Ishikawa (cell line): ENCODE results near the gene GDF2.

Experiments used
- CEBPB ChIP-seq: IDR thresholded peaks from 2 replicates; pipeline ENCODE4 v1.6.1; 2012
- CREB1 ChIP-seq: IDR thresholded peaks from 2 replicates; pipeline ENCODE4 v1.6.1; 2012; ENCODE audit warnings: low read depth
- EGR1 ChIP-seq: IDR thresholded peaks from 2 replicates; pipeline ENCODE4 v1.6.1; 2012
- EP300 ChIP-seq: IDR thresholded peaks from 2 replicates; pipeline ENCODE4 v1.6.1; 2012; ENCODE audit warnings: borderline replicate concordance
- FOXM1 ChIP-seq: IDR thresholded peaks from 2 replicates; pipeline ENCODE4 v1.6.1; 2012; ENCODE audit warnings: low read depth, borderline replicate concordance
- NFIC ChIP-seq: IDR thresholded peaks from 2 replicates; pipeline ENCODE4 v1.6.1; 2012
- RAD21 ChIP-seq: IDR thresholded peaks from 2 replicates; pipeline ENCODE4 v1.6.1; 2012; ENCODE audit warnings: low read depth
- TAF1 ChIP-seq: IDR thresholded peaks from 2 replicates; pipeline ENCODE4 v1.6.1; 2012; ENCODE audit warnings: low read depth, mild to moderate bottlenecking
- TCF12 ChIP-seq: IDR thresholded peaks from 2 replicates; pipeline ENCODE4 v1.6.1; 2012; ENCODE audit warnings: low read depth
- TEAD4 ChIP-seq: IDR thresholded peaks from 2 replicates; pipeline ENCODE4 v1.6.1; 2012
- YY1 ChIP-seq: IDR thresholded peaks from 2 replicates; pipeline ENCODE4 v1.6.1; 2012; ENCODE audit warnings: low read depth
- ZBTB7A ChIP-seq: IDR thresholded peaks from 2 replicates; pipeline ENCODE4 v1.6.1; 2012; ENCODE audit warnings: low read depth
- TF ChIP-seq, protein P1 (sequence below): IDR thresholded peaks from 2 replicates; pipeline ENCODE4 v1.6.1; 2012
- TF ChIP-seq, protein P2 (sequence below): IDR thresholded peaks from 2 replicates; pipeline ENCODE4 v1.6.1; 2012
- TF ChIP-seq, protein P3 (sequence below): IDR thresholded peaks from 2 replicates; pipeline ENCODE4 v1.6.1; 2012; ENCODE audit warnings: low read depth, mild to moderate bottlenecking

GDF2 gene

DNA sequence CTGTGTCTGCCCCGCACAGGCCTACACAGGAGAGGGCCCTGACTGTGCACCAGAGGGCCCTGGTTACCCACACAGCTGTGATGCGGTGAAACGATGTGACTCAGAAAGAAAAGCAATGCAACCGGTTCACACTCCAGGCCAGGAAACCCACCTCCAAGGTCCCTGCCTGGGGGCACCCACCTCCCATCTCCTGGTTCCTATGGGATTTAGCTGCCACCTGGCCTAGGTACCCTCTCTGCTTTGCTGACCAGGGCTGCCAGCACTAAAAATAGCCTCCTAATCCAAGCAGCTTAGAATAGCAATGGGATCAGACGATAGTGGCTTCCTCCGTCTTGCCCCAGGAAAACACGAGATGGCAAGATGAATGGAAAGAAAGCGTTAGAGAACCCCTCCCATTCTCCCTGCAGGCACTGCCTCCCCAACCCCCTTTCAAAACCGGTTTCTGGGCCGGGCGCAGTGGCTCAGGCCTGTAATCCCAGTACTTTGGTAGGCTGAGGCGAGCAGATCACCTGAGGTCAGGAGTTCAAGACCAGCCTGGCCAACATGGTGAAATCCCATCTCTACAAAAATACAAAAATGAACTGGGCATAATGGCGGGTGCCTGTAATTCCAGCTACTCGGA is 38.3 kb downstream of the GDF2 start:
- TF ChIP-seq FOXM1 (no peak), RAD21 (no peak), CEBPB (no peak), TEAD4 (no peak), EP300 (no peak), EGR1 (no peak), TAF1 (no peak), ZBTB7A (no peak), TCF12 (no peak), YY1 (no peak), CREB1 (no peak), NFIC (no peak)
- TF ChIP-seq, protein P1, sequence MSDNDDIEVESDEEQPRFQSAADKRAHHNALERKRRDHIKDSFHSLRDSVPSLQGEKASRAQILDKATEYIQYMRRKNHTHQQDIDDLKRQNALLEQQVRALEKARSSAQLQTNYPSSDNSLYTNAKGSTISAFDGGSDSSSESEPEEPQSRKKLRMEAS: no peak
- TF ChIP-seq, protein P2, sequence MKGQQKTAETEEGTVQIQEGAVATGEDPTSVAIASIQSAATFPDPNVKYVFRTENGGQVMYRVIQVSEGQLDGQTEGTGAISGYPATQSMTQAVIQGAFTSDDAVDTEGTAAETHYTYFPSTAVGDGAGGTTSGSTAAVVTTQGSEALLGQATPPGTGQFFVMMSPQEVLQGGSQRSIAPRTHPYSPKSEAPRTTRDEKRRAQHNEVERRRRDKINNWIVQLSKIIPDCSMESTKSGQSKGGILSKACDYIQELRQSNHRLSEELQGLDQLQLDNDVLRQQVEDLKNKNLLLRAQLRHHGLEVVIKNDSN: no peak
- TF ChIP-seq, protein P3, sequence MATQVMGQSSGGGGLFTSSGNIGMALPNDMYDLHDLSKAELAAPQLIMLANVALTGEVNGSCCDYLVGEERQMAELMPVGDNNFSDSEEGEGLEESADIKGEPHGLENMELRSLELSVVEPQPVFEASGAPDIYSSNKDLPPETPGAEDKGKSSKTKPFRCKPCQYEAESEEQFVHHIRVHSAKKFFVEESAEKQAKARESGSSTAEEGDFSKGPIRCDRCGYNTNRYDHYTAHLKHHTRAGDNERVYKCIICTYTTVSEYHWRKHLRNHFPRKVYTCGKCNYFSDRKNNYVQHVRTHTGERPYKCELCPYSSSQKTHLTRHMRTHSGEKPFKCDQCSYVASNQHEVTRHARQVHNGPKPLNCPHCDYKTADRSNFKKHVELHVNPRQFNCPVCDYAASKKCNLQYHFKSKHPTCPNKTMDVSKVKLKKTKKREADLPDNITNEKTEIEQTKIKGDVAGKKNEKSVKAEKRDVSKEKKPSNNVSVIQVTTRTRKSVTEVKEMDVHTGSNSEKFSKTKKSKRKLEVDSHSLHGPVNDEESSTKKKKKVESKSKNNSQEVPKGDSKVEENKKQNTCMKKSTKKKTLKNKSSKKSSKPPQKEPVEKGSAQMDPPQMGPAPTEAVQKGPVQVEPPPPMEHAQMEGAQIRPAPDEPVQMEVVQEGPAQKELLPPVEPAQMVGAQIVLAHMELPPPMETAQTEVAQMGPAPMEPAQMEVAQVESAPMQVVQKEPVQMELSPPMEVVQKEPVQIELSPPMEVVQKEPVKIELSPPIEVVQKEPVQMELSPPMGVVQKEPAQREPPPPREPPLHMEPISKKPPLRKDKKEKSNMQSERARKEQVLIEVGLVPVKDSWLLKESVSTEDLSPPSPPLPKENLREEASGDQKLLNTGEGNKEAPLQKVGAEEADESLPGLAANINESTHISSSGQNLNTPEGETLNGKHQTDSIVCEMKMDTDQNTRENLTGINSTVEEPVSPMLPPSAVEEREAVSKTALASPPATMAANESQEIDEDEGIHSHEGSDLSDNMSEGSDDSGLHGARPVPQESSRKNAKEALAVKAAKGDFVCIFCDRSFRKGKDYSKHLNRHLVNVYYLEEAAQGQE: no peak

DNA sequence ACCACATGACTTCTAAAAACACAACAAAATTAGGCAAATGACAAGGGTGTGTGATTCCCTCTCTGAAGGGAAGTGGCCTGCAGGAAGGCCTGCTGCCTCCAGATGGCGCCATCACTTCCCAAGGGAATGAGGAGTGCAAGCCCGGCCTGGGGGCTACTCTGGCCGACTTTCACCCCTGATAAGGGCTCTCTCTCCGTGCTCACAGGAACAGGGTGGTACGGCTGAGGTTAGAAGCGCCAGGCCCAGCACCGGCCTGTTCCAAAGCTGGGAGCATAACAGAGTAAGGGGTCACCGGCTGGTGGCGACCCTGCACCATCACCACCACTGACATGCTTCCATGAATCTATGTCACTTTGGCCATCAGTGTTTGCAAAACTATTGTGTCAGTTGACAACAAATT is 39.0 kb downstream of the GDF2 start:
- no peak for TF ChIP-seq CEBPB
- TF ChIP-seq, protein P1: 0 out of 2 replicates have a peak, but pooled peaks have one; percentile 8
- peak; percentile 80 for TF ChIP-seq RAD21
- no peak for TF ChIP-seq YY1
- no peak for TF ChIP-seq EGR1
- 0 out of 2 replicates have a peak, but pooled peaks have one; percentile 27 for TF ChIP-seq ZBTB7A
- no peak for TF ChIP-seq CREB1
- TF ChIP-seq TAF1: no peak

DNA sequence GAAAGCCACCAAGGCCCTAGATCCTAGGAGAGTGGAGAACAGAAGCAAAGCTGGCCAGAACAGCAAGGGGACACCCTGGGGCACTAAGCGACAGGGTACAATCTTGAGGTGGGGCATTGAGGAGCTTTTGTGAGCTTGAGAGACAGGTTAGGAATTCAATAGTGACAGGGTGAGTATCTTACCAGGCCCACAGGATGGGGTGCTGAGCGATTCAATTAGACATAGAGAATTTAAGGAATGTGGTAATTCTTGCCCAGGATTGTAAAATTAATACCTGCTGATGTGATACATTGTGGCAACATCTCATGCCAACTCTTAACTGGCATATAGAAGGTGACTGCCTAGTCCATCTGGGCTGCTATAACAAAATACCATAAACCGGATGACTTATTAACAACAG is 39.9 kb downstream of the GDF2 start:
- TF ChIP-seq NFIC (peak; percentile 67), TAF1 (no peak), ZBTB7A (no peak), EGR1 (no peak), TEAD4 (peak; percentile 92), TCF12 (0 out of 2 replicates have a peak, but pooled peaks have one; percentile 49), CREB1 (no peak), CEBPB (no peak), EP300 (peak; percentile 73), YY1 (0 out of 2 replicates have a peak, but pooled peaks have one; percentile 25), FOXM1 (0 out of 2 replicates have a peak, but pooled peaks have one; percentile 33), RAD21 (no peak)
- TF ChIP-seq, protein P2: no peak
- TF ChIP-seq, protein P3: no peak
- TF ChIP-seq, protein P1: 0 out of 2 replicates have a peak, but pooled peaks have one; percentile 21

DNA sequence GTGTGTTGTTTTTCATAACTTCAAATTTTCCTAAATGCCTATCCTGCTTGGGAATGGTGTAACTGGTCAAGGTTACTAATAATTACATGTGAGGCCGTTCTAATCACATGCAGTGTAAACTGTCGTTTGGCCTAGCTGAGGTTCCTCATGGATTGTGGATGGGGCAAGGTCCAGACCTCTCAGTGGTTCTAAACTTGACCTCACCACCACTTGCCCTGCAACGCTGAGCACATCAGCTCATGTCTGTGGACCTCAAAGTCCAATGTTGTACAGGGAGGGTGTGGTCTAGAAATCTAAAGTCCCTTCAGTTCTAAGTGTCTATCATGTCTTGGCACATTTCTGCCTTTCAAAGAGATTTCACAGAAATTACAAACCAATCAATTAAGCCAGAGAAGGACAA is 41.5 kb downstream of the GDF2 start:
- TF ChIP-seq CREB1 (no peak), TEAD4 (no peak), TCF12 (no peak), YY1 (no peak), ZBTB7A (no peak), RAD21 (no peak), EGR1 (no peak), NFIC (no peak), EP300 (no peak), FOXM1 (no peak), TAF1 (no peak), CEBPB (no peak)
- TF ChIP-seq, protein P1: no peak
- TF ChIP-seq, protein P3: no peak
- TF ChIP-seq, protein P2: no peak
